Esophagus muscularis mucosa (tissue), 4 donors: ENCODE results near the gene LIMCH1. TPM values are rescaled to one million over a fixed set of nuclear protein-coding genes. Genes with fewer than 3 reads are reported as not detected.

ENCODE experiments used
- DNase-seq: peaks from one replicate; pipeline ENCODE4 v3.0.0-alpha.2; 2017; ENCODE audit errors: extremely low spot score
- H3K27ac ChIP-seq, 4 donors: fragments of 200-600 bp; sonication (generic); replicated peaks in 1 of 4; 1 replicate in 3 of 4; 2 replicates in 1 of 4; pipeline ENCODE4 v1.5.1; 2016 to 2019; ENCODE audit warnings: mild to moderate bottlenecking in 1 of 4
- H3K27me3 ChIP-seq, 4 donors: fragments of 200-600 bp; sonication (generic); one replicate each; pipeline versions ENCODE4 v1.5.1 to v1.6.0; 2016 to 2019
- H3K36me3 ChIP-seq, 4 donors: fragments of 200-600 bp; sonication (generic); one replicate each; pipeline ENCODE4 v1.5.1; 2016 to 2019
- H3K4me1 ChIP-seq, 4 donors: fragments of 200-600 bp; sonication (generic); one replicate each; pipeline ENCODE4 v1.5.1; 2016 to 2019
- H3K4me3 ChIP-seq, 4 donors: fragments of 200-600 bp; sonication (generic); 1 replicate in 2 of 4; 2 replicates in 2 of 4; pipeline ENCODE4 v1.5.1; 2016 to 2019; ENCODE audit warnings: mild to moderate bottlenecking in 4 of 4, moderate library complexity in 1 of 4
- H3K9me3 ChIP-seq, 4 donors: fragments of 200-600 bp; sonication (generic); 1 replicate in 3 of 4; 2 replicates in 1 of 4; pipeline ENCODE4 v1.5.1; 2016 to 2019
- EP300 ChIP-seq: sonication (generic); formaldehyde crosslinking; IDR thresholded peaks from one replicate; pipeline ENCODE4 v1.6.1; 2017; ENCODE audit warnings: antibody characterized with exemption
- POLR2A ChIP-seq: fragments of 450-650 bp; IDR thresholded peaks from one replicate; pipeline ENCODE4 v1.6.1; 2017; ENCODE audit warnings: antibody characterized with exemption, moderate library complexity, mild to moderate bottlenecking, low read depth
- POLR2AphosphoS5 ChIP-seq, 2 donors: sonication (generic); formaldehyde crosslinking; IDR thresholded peaks; one replicate each; pipeline ENCODE4 v1.6.1; 2017; ENCODE audit warnings: antibody characterized with exemption in 2 of 2
- WGBS: methylation state at CpG from one replicate; pipeline ENCODE4 v1.1.5; 2018; 5-methylcytosine and 5-hydroxymethylcytosine counted together
- intact Hi-C: fragments of 100-400 bp; cut with DNase I; formaldehyde crosslinking; loops from one replicate; pipeline ENCODE4 v1.15.1; 2023
- total RNA-seq, 4 donors: library from RNA; depleted of rRNA; stranded (reverse); fragments of >200 nt; gene quantifications; one replicate each; pipeline versions ENCODE4 v1.1.0 to v1.2.1, GENCODE V29; 2016
- TF ChIP-seq, protein P1 (sequence below), 3 experiments: fragments of 200-600 bp in 2 of 3; fragments of 450-650 bp in 1 of 3; sonication (generic) in 2 of 3; IDR thresholded peaks; one replicate each; pipeline ENCODE4 v1.5.1; 2017 to 2019; ENCODE audit warnings: antibody characterized with exemption in 3 of 3, mild to moderate bottlenecking in 2 of 3, moderate library complexity in 1 of 3

The LIMCH1 gene
- total RNA-seq, 4 donors from 2014 or later: 49.0 to 101 (median 72.1) TPM

- DNase-seq: no peak
- H3K27me3 ChIP-seq: no peaks in the 10 kb centered on the region
- no peaks in the 10 kb centered on the region for H3K36me3 ChIP-seq
- TF ChIP-seq EP300: no peak
- no peak for TF ChIP-seq POLR2AphosphoS5 (IDR thresholded peaks at IDR 0.05)
- TF ChIP-seq, protein P1, sequence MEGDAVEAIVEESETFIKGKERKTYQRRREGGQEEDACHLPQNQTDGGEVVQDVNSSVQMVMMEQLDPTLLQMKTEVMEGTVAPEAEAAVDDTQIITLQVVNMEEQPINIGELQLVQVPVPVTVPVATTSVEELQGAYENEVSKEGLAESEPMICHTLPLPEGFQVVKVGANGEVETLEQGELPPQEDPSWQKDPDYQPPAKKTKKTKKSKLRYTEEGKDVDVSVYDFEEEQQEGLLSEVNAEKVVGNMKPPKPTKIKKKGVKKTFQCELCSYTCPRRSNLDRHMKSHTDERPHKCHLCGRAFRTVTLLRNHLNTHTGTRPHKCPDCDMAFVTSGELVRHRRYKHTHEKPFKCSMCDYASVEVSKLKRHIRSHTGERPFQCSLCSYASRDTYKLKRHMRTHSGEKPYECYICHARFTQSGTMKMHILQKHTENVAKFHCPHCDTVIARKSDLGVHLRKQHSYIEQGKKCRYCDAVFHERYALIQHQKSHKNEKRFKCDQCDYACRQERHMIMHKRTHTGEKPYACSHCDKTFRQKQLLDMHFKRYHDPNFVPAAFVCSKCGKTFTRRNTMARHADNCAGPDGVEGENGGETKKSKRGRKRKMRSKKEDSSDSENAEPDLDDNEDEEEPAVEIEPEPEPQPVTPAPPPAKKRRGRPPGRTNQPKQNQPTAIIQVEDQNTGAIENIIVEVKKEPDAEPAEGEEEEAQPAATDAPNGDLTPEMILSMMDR (IDR thresholded peaks at IDR 0.05): no peak
- TF ChIP-seq POLR2A: no peak
- peaks cover 49 to 65% (median 56%) of the 10 kb centered on the region in 4 donors for H3K4me1 ChIP-seq
- H3K27ac ChIP-seq: peak overlapping the region; percentile 13 to 43 (median 34)
- no peaks in the 10 kb centered on the region for H3K9me3 ChIP-seq
- peak overlapping the region in 1 of 4 donors; percentile 8 for H3K4me3 ChIP-seq
- intact Hi-C loops: no loop called here
- 48% methylated on average over 6 of the region's 7 CpGs for WGBS
These were observed 3.7 kb downstream of the LIMCH1 start for GRCh38 chr4:41541687-41542094.

GRCh38 chr4:41542526-41543275, 4.7 kb downstream of the LIMCH1 start:
- no peak for DNase-seq
- 74% methylated on average over 5 of the region's 5 CpGs for WGBS
- intact Hi-C loops: no loop called here
- peaks cover 42 to 63% (median 48%) of the 10 kb centered on the region in 4 donors for H3K4me1 ChIP-seq
- no peaks in the 10 kb centered on the region for H3K27me3 ChIP-seq
- TF ChIP-seq, protein P1 (IDR thresholded peaks at IDR 0.05): no peak
- no peak for TF ChIP-seq EP300
- TF ChIP-seq POLR2AphosphoS5 (IDR thresholded peaks at IDR 0.05): no peak
- TF ChIP-seq POLR2A: no peak
- no peak overlapping the region for H3K4me3 ChIP-seq
- H3K36me3 ChIP-seq: no peaks in the 10 kb centered on the region
- H3K27ac ChIP-seq: no peak overlapping the region
- H3K9me3 ChIP-seq: no peaks in the 10 kb centered on the region

DNA sequence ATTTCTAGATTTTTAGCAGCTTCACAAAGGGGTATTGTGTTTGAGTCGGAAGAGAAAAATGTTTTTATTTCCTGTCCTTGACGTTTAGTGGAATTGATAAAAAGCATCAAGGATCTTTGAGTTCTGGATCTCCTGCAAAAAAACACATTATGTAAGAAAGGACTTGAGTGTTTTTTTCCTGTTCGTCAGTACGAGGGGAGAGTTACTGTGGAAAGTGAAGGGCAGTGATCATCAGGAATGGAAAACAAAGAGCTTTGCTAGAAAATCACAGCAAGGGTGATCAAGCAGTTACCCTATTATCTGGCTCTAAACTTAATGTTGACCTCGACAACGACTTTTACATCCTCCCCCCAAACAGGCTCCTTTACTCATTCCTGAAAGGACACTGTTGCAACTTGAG, 7.3 kb downstream of the LIMCH1 start:
- H3K27me3 ChIP-seq: no peaks in the 10 kb centered on the region
- no peak overlapping the region for H3K4me3 ChIP-seq
- peaks cover 19 to 53% (median 27%) of the 10 kb centered on the region in 4 donors for H3K4me1 ChIP-seq
- intact Hi-C loops: no loop called here
- TF ChIP-seq, protein P1 (IDR thresholded peaks at IDR 0.05): no peak
- TF ChIP-seq POLR2AphosphoS5 (IDR thresholded peaks at IDR 0.05) (no peak), EP300 (no peak), POLR2A (no peak)
- no peak overlapping the region for H3K27ac ChIP-seq
- no peaks in the 10 kb centered on the region for H3K9me3 ChIP-seq
- no peak for DNase-seq
- H3K36me3 ChIP-seq: no peaks in the 10 kb centered on the region
- WGBS: 65% methylated on average over 6 of the region's 6 CpGs

- Histone ChIP-seq H3K27ac (no peak overlapping the region), H3K36me3 (no peaks in the 10 kb centered on the region), H3K9me3 (no peaks in the 10 kb centered on the region), H3K4me1 (peaks cover 8 to 54% (median 26%) of the 10 kb centered on the region in 4 donors), H3K27me3 (no peaks in the 10 kb centered on the region), H3K4me3 (no peak overlapping the region)
- WGBS: 91% methylated on average over 2 of the region's 2 CpGs
- no peak for TF ChIP-seq EP300
- no peak for TF ChIP-seq POLR2AphosphoS5 (IDR thresholded peaks at IDR 0.05)
- TF ChIP-seq POLR2A: no peak
- TF ChIP-seq, protein P1 (IDR thresholded peaks at IDR 0.05): no peak
- intact Hi-C loops: no loop called here
- no peak for DNase-seq
These were observed 8.7 kb downstream of the LIMCH1 start for GRCh38 chr4:41546638-41547037.
